ENCODE measurements around the gene OXSR1.
"Not testable (repeated sequence)": the region's sequence is repeated elsewhere in the genome, so short reads cannot be mapped to it uniquely, and the experiment has no call there.

The OXSR1 gene

DNA sequence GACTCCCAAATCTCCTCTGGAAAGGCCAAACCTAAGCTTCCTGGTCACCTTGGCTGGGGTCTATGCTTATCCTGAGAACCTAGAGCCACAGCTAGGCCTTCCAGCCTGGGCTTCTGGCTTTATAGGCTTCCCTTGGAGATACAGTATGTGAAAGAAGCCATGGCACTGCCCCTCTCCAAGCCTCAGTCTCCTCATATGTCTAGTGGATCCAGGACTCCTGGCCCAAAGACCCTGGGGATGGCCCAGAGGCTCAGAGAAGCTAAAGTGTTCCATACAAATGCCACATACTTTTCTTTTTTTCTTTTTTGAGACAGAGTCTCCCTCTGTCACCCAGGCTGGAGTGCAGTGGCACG is 37.1 kb upstream of the OXSR1 start:
- DNase-seq, result no peak

DNA sequence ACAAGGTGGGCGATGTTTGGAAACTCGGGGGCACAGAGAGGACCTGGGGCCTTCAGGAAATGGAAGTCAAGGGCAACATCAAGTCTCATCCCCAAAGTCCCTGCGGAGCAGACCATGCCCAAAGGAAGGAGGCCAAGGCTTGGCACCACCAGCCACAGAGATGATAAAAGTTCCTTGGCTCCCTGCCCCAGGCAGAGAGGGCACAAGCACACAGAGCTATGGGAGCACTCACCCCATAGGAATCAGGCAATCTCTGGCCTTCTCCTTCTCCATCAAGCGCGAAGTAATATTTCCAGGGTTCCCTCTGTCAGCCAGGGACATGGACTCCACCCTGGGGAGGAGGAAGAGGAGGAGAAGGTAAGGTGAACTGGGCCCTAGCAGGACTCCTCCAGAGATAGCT is 36.3 kb upstream of the OXSR1 start:
- no peak for DNase-seq

GRCh38 chr3:38130631-38131065 is 34.7 kb upstream of the OXSR1 start:
- no peak for DNase-seq

- DNase-seq, result peak; percentile 14
These were observed 33.5 kb upstream of the OXSR1 start for GRCh38 chr3:38131621-38132369.

DNA sequence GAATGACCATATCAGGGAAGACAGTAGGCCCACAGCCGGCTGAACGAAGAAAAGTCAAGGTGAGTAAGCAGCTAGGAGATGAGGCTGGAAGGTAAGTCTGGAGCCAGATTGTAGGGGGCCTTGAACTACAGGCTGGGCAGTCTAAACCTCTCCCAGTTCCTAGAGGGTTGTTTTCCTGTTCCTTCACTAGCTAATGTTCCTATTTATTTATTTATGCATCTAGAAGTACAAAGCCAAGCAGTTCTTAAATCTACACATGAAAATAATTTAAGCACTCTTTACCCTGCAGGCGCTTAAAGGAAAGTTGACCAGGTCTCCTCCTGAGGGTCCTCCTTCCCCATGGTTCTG is 32.2 kb upstream of the OXSR1 start:
- DNase-seq, result no peak

GRCh38 chr3:38133557-38134405 is 31.6 kb upstream of the OXSR1 start:
- DNase-seq, result no peak

DNA sequence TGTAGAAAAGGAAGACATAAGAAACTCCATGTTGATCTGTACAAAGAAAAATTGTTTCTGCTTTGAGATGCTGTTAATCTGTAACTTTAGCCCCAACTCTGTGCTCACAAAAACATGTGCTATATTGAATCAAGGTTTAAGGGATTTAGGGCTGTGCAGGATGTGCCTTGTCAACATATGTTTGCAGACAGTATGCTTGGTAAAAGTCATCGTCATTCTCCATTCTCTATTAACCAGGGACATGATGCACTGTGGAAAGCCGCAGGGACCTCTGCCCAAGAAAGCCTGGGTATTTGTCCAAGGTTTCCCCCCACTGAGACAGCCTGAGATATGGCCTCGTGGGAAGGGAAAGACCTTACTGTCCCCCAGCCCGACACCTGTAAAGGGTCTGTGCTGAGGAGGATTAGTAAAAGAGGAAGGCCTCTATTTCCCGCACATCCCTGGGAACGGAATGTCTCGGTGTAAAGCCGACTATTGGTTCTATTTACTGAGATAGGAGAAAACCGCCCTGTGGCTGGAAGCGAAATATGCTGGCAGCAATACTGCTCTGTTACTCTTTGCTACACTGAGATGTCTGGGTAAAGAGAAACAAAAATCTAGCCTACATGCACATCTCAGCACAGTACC is 30.7 kb upstream of the OXSR1 start:
- DNase-seq, result not testable (repeated sequence)

DNA sequence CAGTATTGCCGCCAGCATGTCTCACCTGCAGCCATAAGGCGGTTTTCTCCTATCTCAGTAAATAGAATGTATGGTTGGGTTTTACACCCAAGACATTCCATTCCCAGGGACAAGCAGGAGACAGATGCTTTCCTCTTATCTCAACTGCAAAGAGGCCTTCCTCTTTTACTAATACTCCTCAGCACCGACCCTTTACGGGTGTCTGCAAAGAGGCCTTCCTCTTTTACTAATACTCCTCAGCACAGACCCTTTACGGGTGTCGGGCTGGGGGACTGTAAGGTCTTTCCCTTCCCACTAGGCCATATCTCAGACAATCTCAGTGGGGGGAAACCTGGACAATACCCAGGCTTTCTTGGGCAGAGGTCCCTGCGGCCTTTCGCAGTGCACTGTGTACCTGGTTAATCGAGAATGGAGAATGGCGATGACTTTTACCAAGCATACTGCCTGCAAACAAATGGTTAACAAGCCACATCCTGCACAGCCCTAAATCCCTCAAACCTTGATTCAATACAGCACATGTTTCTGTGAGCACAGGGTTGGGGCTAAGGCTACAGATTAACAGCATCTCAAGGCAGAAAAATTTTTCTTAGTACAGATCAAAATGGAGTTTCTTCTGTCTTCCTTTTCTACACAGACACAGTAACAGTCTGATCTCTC is 29.6 kb upstream of the OXSR1 start:
- not testable (repeated sequence) for DNase-seq

DNA sequence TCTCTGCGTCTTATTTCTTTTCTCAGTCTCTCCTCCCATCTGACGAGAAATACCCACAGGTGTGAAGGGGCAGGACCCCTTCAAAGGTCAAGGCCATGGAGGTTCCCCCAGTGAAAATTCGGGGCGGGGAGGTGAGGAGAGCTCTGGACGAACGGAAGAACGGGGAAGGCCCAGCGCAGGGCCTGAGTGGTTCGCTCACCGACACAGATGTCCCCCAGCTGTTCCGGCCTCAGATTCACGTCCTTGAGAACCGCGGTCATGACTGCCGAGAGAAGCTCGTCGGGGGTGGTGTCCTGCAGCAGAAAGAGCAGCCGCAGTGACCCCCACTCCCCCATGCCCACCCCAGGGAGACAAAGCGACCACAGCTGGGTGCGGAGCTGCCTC is 29.0 kb upstream of the OXSR1 start:
- peak; percentile 33 for DNase-seq

DNA sequence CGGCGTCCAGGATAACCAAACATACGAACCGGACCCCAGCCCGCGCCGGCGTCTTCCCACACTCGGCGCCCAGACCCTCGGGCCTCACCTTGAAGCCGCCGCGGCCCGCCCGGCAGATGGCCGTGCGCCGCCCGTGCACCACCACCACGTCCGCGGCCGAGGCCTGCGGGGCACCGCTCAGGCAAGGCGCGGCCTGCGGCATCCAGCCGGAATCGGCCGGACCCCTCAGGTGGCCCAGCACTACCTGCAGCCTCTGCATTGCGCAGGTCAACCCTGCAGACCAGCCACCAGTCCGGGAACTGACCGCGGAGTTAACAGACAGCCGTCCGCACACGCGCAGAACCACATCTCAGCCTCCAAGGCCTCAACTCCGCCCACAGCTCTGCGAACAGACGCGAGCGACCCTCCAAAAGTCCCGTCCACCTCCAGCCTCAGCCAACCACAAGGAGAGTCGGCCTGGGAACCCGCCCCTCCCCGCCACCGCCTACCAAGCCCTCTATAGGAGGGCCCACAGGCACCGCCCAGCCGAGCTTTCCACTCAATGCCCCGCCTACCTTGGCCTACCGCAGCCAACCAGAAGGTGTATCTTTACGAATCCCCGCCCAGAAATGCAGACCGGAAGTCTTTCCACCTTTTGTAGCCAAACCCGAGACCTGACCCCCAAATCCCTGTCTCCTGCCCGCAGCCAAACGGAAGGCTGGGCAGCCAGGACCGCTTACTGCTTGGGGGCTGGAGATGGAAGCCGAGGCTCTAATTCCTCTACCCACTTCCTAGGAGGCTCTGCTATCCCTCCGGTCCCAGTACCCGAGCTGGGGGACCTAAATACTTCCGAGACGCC is 28.3 kb upstream of the OXSR1 start, which contains the start of gene ACAA1:
ACAA1 (minus strand) TSS at position 351 of the 838 bp plus-strand sequence; CDS start at position 259, 92 bp downstream.
- peak; percentile 94 for DNase-seq

DNA sequence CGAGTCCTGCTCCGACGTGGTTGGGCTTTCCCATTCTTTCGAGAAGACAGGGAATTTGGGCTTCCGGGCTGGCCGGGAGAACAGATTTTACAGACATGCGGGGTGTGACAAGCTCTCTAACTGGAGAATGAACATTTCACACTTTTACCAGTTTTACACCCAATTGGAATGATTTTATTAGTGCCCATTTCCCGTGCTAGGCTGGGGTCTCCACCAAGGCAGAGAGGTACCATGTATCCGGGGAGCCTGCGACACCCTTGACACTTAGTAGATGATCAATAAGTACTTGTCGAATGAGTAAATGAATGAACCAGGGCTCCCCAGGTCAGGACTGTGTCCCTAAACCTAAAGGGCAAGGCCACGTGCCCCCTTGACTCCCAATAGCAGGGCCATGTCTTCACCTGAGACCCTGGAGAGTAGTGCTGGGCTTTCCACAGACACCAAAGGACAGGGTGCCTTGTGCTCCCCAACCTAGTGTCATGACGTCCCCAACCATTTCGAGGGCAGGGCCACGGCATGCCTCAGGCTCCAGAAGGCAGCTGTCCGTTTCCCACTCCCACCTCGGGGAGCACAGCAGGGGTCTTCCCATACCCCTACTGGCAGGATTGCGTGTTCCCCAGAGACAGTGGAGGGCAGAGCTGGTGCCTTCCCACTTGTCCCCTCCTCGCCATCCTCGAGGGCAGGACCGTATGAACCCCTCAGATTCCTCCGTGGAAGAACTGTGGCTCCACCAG is 27.6 kb upstream of the OXSR1 start:
- DNase-seq, result peak; percentile 28

DNA sequence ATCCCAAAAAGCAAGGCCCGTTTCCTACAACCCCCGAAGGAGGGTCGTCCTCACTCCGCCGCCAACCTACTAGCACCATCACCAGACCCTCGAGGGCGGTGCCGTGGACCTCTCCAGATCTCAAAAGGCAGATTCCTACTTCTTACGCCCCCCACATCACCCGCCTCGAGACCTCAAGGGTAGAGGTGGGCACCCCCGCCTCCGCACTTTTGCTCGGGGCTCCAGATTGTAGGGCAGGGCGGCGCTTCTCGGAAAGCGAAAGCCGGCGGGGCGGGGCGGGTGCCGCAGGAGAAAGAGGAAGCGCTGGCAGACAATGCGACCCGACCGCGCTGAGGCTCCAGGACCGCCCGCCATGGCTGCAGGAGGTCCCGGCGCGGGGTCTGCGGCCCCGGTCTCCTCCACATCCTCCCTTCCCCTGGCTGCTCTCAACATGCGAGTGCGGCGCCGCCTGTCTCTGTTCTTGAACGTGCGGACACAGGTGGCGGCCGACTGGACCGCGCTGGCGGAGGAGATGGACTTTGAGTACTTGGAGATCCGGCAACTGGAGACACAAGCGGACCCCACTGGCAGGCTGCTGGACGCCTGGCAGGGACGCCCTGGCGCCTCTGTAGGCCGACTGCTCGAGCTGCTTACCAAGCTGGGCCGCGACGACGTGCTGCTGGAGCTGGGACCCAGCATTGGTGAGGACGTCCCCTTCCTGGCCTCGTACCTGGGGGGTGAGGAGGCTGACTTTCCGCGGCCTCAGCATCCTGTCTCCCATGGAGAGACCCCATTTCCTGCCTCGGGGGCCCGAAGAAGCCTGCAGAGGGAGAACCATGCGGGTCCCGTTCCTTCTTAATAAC is 26.8 kb upstream of the OXSR1 start, which contains the start of gene MYD88:
MYD88 (plus strand) TSS at position 313 of the 842 bp plus-strand sequence; CDS start at position 353, 40 bp downstream.
- DNase-seq, result peak; percentile 52

DNA sequence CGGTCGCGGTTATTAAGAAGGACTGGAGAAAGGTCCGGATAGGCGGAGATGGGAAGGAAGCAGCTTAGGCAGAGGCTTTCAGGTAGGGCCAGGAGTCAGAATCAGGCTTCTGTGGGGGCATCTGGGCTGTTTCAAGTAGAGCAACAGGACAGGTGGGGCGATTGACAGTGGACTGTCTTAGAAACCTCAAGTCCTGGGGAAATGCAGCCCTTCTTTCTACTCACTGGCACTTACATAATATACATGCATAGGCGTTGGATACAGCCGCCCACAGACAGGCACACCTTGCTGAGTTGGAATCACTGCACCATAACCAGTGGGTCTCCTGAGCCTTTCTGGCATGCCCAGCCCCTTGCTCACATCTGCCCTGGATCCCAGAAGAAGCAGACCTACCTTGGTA is 26.1 kb upstream of the OXSR1 start:
- DNase-seq, result peak; percentile 27

- no peak for DNase-seq
These were observed 25.7 kb upstream of the OXSR1 start for GRCh38 chr3:38139652-38140051.

GRCh38 chr3:38140326-38141172 is 24.8 kb upstream of the OXSR1 start:
- DNase-seq, result no peak

GRCh38 chr3:38141173-38141951 is 24.0 kb upstream of the OXSR1 start:
- DNase-seq, result no peak

DNA sequence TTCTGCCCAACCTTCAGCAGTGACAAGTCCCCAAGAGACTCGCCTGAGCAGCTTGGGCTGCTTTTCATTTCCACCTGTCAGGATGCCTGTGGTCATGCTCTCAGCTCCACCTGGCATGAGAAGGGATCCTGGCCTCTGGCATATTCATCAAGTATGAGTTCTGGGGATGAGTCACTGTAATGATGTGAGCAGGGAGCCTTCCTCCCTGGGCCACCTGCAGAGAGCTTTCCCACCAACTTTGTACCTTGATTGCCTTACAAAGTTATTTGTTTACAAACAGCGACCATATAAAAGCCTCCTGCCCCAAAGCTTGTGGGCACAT is 23.4 kb upstream of the OXSR1 start:
- DNase-seq, result peak; percentile 46

DNA sequence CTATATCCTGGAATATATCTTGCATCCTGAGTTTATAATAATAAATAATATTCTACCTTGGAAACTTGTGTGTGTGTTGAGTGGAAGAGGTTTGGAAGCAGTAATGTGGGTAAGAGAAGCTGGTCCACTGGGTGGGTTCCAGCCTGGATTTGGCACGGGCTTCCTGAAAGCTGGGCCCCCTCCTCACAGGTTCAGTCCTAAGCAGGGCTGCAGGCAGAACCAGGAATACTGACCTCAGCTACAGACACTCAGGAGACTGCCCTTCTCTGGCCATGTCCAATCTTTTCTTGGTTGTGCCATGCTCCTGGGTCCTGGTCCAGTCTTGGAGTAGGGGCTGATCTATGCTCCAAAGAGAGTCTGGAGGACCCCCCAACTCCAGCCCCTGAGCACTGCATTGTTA is 22.4 kb upstream of the OXSR1 start:
- DNase-seq, result no peak

DNA sequence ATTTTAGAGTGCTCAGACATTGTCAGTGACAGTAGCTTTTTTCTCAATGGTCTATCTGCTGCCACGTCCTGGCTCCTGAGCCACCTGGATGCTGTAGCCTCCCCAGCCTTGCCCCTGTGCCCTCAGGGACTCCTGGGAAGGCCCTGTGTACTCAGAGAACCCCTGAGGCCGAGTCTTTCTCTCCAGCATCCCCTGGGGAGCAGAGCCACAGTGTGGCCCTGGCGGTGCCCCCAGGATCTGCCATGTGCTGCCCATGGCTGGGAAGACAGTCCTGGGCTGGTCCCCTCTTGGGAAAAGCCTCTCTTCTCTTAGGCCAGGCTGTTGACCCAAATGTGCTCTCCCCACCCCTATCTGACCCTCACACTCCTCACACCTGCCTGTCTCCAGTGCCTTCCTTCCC is 21.8 kb upstream of the OXSR1 start:
- DNase-seq, result no peak
